Fibroblast of skin of abdomen (primary cell): Measurements from ENCODE around the gene HHAT.
A peak's percentile ranks its signal among the peaks of the same experiment; 100 is the strongest.

Experiments used
- DNase-seq: peaks from one replicate; pipeline ENCODE4 v3.0.0-alpha.2; 2013

Gene HHAT

DNA sequence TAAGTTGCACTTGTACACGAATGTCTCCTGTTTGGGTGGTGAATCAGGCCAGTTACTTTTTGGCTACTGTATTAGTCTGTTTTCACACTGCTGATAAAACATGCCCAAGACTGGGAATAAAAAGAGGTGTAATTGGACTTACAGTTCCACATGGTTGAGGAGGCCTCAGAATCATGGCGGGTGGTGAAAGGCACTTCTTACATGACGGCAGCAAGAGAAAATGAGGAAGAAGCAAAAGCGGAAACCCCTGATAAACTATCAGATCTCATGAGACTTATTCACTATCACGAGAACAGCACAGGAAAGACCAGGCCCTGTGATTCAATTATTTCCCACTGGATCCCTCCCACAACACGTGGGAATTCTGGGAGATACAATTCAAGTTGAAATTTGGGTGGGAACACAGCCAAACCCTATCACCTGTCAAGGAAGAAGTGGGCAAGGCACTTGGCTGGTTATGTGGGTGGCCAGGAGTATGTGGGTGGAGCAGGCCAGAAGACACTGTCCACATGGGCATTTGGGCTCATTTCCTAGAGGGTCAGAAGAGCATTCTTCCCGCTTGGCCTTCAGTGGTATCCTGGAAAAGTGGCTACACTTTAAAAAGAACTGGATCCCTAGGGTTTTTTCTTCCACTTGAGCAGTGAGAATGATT, 228.8 kb downstream of the HHAT start:
- DNase-seq, result no peak

DNA sequence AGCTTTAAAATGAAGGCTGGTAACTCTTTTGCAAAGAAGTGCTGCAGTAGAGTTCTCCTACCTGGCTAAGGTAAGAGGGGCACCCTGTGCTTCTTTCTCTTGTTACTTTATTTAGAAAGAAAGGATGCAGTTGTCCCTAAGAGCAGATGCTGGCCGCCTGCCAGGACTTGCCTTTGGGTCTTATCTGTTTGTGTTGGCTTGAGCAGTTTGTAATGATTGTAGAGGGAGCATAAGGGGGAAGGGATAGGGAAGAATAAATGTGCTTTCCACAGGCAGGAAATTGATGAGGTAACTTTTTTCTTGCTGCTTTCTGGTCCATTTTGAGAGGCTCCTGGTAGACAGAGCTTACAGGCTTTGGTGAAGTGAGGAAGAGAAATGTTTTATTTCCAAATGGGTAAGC, 229.6 kb downstream of the HHAT start:
- no peak for DNase-seq

GRCh38 chr1:210565306-210565705, 236.6 kb downstream of the HHAT start:
- DNase-seq, result peak; percentile 55

DNA sequence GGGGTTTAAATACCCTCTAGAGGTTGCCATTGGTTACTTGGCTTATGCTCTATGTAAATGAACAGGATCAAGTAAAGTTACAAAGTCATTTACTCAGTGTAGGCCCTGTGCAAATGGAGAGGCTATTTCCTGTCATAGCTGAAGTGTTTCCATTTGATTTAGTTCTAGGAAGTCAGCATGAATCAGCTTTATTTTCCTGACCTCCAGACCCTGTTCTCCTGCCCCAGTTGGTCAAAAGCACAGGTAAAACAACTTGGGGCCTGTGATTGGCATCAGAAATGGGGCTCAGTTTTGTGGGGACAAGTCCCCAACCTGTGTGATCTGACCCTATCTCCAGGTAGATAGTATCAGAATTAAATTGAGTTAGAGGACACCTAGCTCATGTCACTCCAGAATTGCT, 239.9 kb downstream of the HHAT start:
- DNase-seq, result no peak

DNA sequence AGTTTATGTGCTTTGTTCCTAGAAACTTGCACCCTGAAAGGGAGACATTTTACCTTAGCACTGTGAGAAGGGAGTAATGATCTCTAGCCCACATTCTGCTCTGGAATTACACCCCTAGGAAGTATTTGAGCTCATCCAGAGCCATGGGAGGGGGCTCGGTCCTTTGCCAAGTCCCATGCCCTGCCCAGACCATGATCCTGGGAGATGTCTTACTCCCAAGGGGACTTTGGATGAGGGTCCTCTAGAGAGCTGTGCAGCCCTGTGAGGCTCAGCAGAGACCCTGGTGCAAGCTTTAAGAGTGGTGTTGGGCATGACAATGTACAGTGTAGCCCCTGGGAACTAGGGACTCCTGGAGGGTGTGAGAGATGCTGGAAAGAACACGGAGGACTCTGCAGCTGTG, 241.4 kb downstream of the HHAT start:
- no peak for DNase-seq

- DNase-seq, result no peak
Measured at GRCh38 chr1:210571356-210572284, 242.9 kb downstream of the HHAT start.

DNA sequence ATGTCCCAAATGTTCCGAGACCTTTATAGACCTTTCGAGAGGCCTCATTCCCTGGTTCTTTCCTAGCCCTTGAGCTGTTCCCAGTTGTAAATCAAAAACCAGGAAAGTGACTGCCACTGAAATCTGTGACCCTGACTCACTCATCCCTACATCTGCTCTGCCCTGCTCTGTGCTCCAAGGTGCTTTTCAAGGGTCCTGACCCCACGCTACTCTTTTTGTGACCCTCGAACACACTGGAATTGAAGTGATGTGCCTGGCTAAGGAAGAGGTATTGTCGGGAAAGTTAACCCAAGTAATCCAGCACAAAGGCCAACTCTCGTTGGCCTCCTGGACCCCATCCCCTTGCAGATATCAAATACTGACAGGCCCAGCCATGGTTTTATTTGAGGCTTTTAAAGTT, 244.4 kb downstream of the HHAT start:
- no peak for DNase-seq

DNA sequence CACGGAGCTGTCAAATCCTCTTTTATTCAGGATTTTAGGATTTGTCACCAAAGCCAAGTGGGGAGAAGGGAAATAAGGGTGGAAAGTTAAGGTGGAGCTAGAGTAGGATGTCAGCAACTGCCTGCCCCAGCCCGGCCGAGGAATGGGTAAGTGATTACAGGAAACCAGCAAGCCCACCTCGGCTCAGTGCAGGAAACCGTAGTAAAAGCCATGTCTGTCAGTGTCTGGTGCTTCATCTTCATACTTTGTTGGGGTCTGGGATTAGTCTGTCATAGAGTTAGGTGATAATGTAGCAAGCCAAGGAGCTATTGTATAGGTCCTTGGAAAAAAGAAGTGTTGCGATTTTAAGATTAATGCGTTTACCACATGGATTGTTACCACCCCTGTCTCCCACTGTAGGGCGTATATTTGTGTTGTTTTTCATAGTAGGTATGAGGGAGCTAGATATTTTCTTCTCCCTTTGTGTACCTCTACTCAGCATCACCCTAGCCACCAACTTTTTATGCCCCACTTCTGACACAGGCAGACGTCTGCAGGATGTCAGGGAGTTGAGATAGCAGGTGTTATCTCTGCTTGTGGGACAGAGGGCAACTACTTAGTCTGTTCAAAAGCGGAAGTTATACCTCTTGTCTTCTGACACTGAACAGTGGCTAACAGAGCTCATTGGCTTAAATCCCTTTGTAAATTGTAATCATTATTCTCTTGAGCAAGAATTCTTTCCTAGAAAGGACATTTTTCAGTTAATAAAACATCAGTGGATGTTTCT, 253.7 kb downstream of the HHAT start:
- DNase-seq, result no peak

GRCh38 chr1:210584439-210585113, 255.9 kb downstream of the HHAT start:
- peak; percentile 87 for DNase-seq

DNA sequence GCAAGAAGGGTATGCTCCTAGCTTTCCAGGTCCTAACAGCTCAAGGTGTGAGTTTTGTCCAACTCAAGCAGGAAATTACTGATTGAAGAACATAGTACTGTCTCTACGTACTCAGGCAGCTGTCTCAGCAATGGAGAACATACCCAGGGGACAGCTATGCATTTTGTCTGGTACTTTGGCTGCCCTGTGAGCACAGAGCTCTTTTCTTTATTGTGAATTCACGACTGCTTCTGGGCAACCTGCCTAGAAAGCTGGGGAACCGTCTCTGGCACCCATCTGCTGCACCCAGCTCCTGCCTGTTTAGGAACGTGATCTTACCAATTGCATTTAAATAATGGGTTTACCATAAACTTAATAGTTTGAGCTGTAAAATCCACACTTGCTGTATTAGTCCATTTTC, 258.1 kb downstream of the HHAT start:
- peak; percentile 37 for DNase-seq

DNA sequence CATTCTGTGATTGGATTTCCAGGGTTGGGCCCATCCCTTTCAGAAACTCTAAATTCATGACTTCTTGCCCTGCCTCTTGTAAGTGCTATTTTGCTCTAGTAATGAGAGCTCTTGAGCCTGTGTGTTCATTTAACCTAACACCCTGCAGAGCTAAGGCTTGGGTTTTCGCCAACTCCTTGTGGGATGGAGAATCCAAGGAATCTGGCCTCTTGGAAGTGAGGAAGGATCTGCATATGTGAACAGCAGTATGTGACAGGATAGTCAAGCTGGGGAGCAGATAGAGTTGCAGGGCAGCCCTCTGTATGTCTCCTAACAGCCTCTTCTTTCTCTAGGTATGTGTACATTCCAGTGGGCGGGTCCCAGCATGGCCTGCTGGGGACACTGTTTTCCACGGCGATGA, 258.9 kb downstream of the HHAT start:
- DNase-seq, result peak; percentile 94

DNA sequence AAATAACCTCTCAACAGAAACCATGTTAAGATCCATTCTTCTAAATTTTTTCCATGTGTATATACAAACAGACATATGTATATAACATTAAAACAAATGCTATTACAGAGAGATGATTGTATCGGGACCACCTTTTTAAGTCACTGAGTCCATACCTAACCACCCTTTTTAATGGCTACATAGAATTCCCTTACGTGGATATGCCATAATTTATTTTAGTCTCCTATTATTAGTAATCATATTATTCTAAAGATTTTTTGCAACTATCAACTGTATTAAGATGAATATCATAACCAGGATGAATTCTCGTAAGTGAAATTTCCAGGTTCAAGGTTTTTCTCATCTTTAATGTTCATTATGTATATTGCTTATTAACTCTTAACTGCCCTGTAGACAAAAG, 259.7 kb downstream of the HHAT start:
- no peak for DNase-seq

GRCh38 chr1:210588946-210589345, 260.2 kb downstream of the HHAT start:
- peak; percentile 48 for DNase-seq

- no peak for DNase-seq
Measured at GRCh38 chr1:210591214-210591613, 262.5 kb downstream of the HHAT start.

- DNase-seq, result no peak
Measured at GRCh38 chr1:210594605-210595004, 265.9 kb downstream of the HHAT start.

DNA sequence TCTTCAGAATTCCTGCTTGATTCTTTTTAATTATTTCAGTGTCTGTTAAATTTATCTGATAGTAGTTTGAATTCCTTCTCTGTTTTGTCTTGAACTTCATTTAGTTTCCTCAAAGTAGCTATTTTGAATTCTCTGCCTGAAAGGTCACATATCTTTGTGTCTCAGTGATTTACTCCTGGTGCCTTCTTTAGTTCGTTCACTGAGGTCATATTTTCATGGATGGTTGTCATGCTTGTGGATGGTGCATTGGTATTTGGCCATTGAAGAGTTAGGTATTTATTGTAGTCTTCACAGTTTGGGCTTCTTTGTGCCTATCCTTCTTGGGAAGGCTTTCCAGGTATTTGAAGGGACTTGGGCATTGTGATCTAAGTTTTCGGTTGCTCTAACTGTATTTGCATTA, 267.9 kb downstream of the HHAT start:
- peak; percentile 33 for DNase-seq

DNA sequence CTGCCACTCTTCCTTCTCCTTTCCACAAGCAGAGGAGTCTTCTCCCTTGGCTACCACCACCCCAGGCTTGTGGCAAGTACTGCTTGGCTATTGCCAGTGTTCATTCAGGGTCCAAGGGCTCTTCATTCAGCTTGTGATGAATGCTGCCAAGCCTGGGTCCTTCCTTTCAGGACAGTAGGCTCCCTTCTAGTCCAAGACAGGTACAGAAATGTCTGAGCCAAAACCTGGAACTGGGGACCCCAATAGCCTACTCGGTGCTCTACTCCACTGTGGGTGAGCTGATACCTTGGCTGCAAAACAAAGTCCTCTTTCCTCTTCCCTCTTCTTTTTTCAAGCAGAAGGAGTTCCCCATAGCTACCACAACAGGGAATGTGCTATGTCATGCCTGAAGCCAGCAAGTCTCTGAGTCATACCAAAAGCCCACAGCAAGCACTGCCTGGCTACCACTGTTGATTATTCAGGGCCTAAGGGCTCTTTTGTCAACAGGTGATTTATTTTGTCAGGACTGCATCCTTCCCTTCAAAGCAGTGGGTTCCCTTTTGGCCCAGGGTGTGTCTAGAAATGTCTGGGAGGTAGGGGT, 268.9 kb downstream of the HHAT start:
- peak; percentile 97 for DNase-seq

DNA sequence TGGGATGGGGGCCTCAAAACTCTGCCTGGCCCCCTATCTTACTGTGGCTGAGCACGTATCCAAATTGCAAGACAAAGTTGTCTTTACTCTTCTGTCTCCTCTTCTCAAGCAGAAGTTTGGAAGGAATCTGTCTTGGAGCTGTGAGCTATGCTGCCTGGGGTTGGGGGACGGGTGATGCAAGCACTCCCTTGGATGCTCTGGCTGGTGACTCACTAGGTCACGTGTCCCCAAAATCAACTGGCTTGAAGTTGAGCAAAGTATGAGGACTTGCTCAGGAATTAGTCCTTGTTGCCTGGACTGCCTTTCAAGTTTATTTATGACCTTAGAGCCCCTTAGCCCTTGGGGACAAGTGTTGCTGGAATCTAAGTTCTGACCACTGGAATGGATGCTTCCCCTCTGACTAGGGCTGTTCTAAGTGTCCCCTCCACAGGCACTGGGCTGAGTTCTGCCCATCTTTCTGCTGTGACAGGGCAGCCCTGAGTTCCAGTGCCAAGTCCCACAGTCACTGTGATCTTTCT, 269.5 kb downstream of the HHAT start:
- peak; percentile 99 for DNase-seq

GRCh38 chr1:210600421-210601159, 271.9 kb downstream of the HHAT start:
- DNase-seq, result peak; percentile 32

DNA sequence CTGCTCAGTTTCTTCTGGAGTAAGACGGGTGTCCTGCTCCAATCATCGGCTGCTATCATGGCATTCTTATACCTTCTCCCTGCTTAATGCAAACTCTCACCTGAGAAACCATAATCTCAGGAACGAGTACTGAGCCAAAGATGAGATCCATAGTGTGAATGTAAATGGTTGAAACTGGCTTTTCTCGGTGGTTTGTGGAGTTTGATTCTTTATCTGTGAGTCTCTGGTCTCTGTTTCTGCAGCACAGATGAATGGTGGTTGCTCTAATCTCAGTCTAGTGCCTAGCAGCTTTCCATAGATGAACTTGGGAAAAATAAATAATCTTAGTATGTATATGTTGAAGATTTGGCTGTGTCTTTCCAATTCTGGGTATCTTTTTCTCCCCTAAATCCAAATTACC, 274.4 kb downstream of the HHAT start:
- no peak for DNase-seq

DNA sequence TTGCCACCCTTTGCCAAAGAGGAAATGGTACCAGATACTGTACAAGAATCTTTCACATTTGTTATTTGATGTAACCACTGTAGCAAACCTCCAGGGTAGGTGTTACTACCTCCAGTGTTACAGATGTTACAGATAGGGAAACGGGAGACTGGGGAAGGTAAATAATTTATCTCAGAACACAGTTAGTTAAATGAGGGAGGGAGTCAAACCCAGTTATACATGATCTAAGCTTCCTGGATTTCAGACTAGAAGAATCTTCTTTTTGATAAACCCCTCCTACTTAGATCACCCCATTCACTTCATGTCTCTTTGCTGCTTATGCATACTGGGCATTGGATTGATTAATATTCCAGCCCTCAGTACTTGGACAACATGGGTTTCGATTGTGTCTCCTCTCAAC, 276.4 kb downstream of the HHAT start:
- DNase-seq, result no peak
